ENCODE results near the gene GIT2.

- no peak for TF ChIP-seq CTCF (IDR thresholded peaks at IDR 0.05)
- TF ChIP-seq POLR2A (IDR thresholded peaks at IDR 0.05) = no peak
These were observed 1.2 kb upstream of the GIT2 start for GRCh38 chr12:109997393-109997792.
